ENCODE data around the gene ZNF80. TPM values are rescaled to one million over a fixed set of nuclear protein-coding genes. Genes with fewer than 3 reads are reported as not detected.

The ZNF80 gene
- total and polyA plus RNA-seq, 2 of the 8 experiments (the other 6 are each of a cell fraction or from before 2014, with no cell fraction given): not detected

DNA sequence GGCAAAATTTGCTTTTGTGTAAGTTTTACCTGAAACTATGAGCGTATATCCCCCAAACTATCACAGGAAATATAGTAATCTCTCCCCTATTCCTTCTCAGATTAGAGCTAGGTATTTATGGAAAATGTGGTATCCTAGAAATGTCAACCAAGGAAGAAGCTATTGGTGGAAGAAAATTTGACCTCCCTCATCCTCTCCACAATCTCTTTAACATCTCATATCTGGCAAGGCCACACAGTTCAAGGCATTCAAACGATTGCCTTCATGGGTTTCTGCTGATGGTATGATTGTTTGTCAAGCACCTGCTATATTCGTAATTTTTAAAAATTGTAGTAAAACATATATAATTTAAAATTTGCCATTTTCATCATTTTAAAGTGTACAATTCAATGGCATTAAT is 31.0 kb downstream of the ZNF80 start (continued):
- TF ChIP-seq POU5F1 (IDR thresholded peaks at IDR 0.05; ENCODE audit: low read depth, low read length): no peak
